A549 (cell line): ENCODE data around the gene RRP7A.
"Not testable (repeated sequence)": the region's sequence is repeated elsewhere in the genome, so short reads cannot be mapped to it uniquely, and the experiment has no call there.

Experiments used
- CTCF ChIP-seq: fragments of >200 bp; sonication (Bioruptor Twin); formaldehyde crosslinking; IDR thresholded peaks from 3 replicates; pipeline ENCODE4 v1.5.1; 2016
- EP300 ChIP-seq, 2 experiments: fragments of >200 bp; sonication (Bioruptor Twin); formaldehyde crosslinking; IDR thresholded peaks; 2 replicates in 1 of 2; 3 replicates in 1 of 2; pipeline ENCODE4 v1.6.1; 2016 to 2017
- ESRRA ChIP-seq: fragments of 150-350 bp; IDR thresholded peaks from 2 replicates; pipeline ENCODE4 v1.6.1; 2014; ENCODE audit warnings: mild to moderate bottlenecking, low read length, borderline replicate concordance
- MAFK ChIP-seq: fragments of 450-650 bp; IDR thresholded peaks from 2 replicates; pipeline ENCODE4 v1.6.1; 2014; ENCODE audit not compliant: partially characterized antibody

- TF ChIP-seq ESRRA; CTCF; EP300 (IDR thresholded peaks at IDR 0.05); MAFK: not testable (repeated sequence)
Observed at GRCh38 chr22:42483610-42484223, 35.9 kb downstream of the RRP7A start.
